Fibroblast of lung (primary cell): ENCODE data around the gene ISG15.

Source experiments
- CTCF ChIP-seq, 2 donors: IDR thresholded peaks in 1 of 2; conservative IDR thresholded peaks in 1 of 2; 1 replicate in 1 of 2; 2 replicates in 1 of 2; pipeline ENCODE4 v1.5.1; 2011 to 2012; ENCODE audit warnings: low read length in 2 of 2, control low read depth in 1 of 2, inconsistent platforms in 1 of 2, low read depth in 1 of 2, mild to moderate bottlenecking in 1 of 2
- EZH2 ChIP-seq: IDR thresholded peaks from 2 replicates; pipeline ENCODE4 v1.5.1; 2012; ENCODE audit warnings: low read length, control low read depth, mild to moderate bottlenecking; ENCODE audit errors: missing control alignments

- TF ChIP-seq CTCF (conservative IDR thresholded peaks at IDR 0.05 in 1 of 2, IDR thresholded peaks at IDR 0.05 in 1 of 2; ENCODE audit: low read depth in 1 of 2, low read length in 2 of 2) (no peak), EZH2 (no peak)
Measured at GRCh38 chr1:1006305-1007159, 6.8 kb upstream of the ISG15 start.
